ENCODE results near the gene ELFN2.
A peak's percentile ranks its signal among the peaks of the same experiment; 100 is the strongest.

Gene ELFN2

GRCh38 chr22:37390075-37390474 lies 37.2 kb downstream of the ELFN2 start (continued):
- no peak for TF ChIP-seq ZNF837 (tag by site-specific recombination; IDR thresholded peaks at IDR 0.05)
- TF ChIP-seq ZNF292 (tag by site-specific recombination; IDR thresholded peaks at IDR 0.05; ENCODE audit: borderline replicate concordance, low read depth): no peak
- TF ChIP-seq ZNF639 (tag by site-specific recombination; IDR thresholded peaks at IDR 0.05): no peak
- TF ChIP-seq KLF8 (tag by site-specific recombination; IDR thresholded peaks at IDR 0.05): no peak
- TF ChIP-seq ZNF791 (tag by site-specific recombination; IDR thresholded peaks at IDR 0.05): no peak
- no peak for TF ChIP-seq ZEB2 (tag by site-specific recombination; IDR thresholded peaks at IDR 0.05)
- TF ChIP-seq ZNF184 (tag by site-specific recombination; IDR thresholded peaks at IDR 0.05): no peak
- TF ChIP-seq MEIS1 (CRISPR knock-in tag; IDR thresholded peaks at IDR 0.05; ENCODE audit: borderline replicate concordance): no peak

- Histone ChIP-seq H3K36me3 (ENCODE audit: control insufficient read depth in 2 of 2, insufficient read depth in 1 of 2, low read length in 2 of 2) (no peaks in the 10 kb centered on the region), H3K4me1 (ENCODE audit: control insufficient read depth, insufficient read depth, low read length) (no peaks in the 10 kb centered on the region), H3K9me3 (ENCODE audit: control insufficient read depth, insufficient read depth, low read depth, low read length) (no peaks in the 10 kb centered on the region), H3K4me3 (ENCODE audit: low read depth, low read length) (no peak overlapping the region), H3K27ac (ENCODE audit: extremely low read depth, low read depth, low read length) (no peak overlapping the region)
- CTCF ChIA-PET: interaction anchor here (1.3 kb wide), 1 partner anchor 72 kb away, joined by 3 read pairs; no protein-coding TSS in a partner anchor
- POLR2A ChIA-PET: interaction anchor here (0.5 kb wide), 1 partner anchor 171 kb away, joined by 3 read pairs; no protein-coding TSS in a partner anchor
- 0 out of 2 replicates have a peak, but pooled peaks have one; percentile 32 for TF ChIP-seq KLF8 (tag by site-specific recombination; IDR thresholded peaks at IDR 0.05)
- TF ChIP-seq ZSCAN5A (tag by site-specific recombination; IDR thresholded peaks at IDR 0.05): no peak
- TF ChIP-seq HIC1 (tag by site-specific recombination; IDR thresholded peaks at IDR 0.05): no peak
- TF ChIP-seq ZNF830 (tag by site-specific recombination; IDR thresholded peaks at IDR 0.05; ENCODE audit: low read depth): no peak
- TF ChIP-seq ZNF629 (tag by site-specific recombination; IDR thresholded peaks at IDR 0.05): no peak
- TF ChIP-seq PRDM2 (tag by site-specific recombination; IDR thresholded peaks at IDR 0.05; ENCODE audit: borderline replicate concordance): no peak
- peak; percentile 72; the same call in 1 of the 2 replicates for TF ChIP-seq GLIS1 (tag by site-specific recombination; IDR thresholded peaks at IDR 0.05)
- TF ChIP-seq ZFP3 (tag by site-specific recombination; IDR thresholded peaks at IDR 0.05; ENCODE audit: low read depth): no peak
- TF ChIP-seq ZNF16 (tag by site-specific recombination; IDR thresholded peaks at IDR 0.05; ENCODE audit: low read depth): no peak
- TF ChIP-seq ZFP69B (tag by site-specific recombination; IDR thresholded peaks at IDR 0.05): no peak
- no peak for TF ChIP-seq ZNF785 (tag by site-specific recombination; IDR thresholded peaks at IDR 0.05)
- TF ChIP-seq PRDM1 (tag by site-specific recombination; IDR thresholded peaks at IDR 0.05): no peak
- TF ChIP-seq ZSCAN18 (tag by site-specific recombination; IDR thresholded peaks at IDR 0.05): no peak
Measured at GRCh38 chr22:37388538-37388937, 38.7 kb downstream of the ELFN2 start.
